Right cardiac atrium (tissue), 5 donors: ENCODE data around the gene SCP2. TPM values are rescaled to one million over a fixed set of nuclear protein-coding genes. Genes with fewer than 3 reads are reported as not detected.
A peak's percentile ranks its signal among the peaks of the same experiment; 100 is the strongest.

ENCODE experiments used
- ATAC-seq, 2 donors: fragments of 200-7000 bp; cut with Tn5 transposase; one replicate each; pipeline versions ENCODE4 v1.8.0 to v1.9.1; 2020; ENCODE audit warnings: moderate library complexity in 2 of 2, mild to moderate bottlenecking in 1 of 2
- DNase-seq, 3 donors: peaks; one replicate each; pipeline ENCODE4 v3.0.0-alpha.2; 2020
- H3K27ac ChIP-seq: one replicate; pipeline ENCODE4 v1.5.1; 2013; ENCODE audit warnings: mild to moderate bottlenecking, low read length, control low read depth, moderate library complexity
- H3K27me3 ChIP-seq: one replicate; pipeline ENCODE4 v1.6.1; 2013; ENCODE audit not compliant: control insufficient read depth, insufficient read depth
- H3K4me1 ChIP-seq: one replicate; pipeline ENCODE4 v1.6.1; 2013; ENCODE audit warnings: low read length; ENCODE audit not compliant: control insufficient read depth, insufficient read depth
- H3K4me3 ChIP-seq: one replicate; pipeline ENCODE4 v1.5.1; 2013; ENCODE audit warnings: low read length, control low read depth
- H3K9me3 ChIP-seq: one replicate; pipeline ENCODE4 v1.6.1; 2013; ENCODE audit warnings: low read length; ENCODE audit not compliant: control insufficient read depth
- WGBS: extraction: QIAGEN DNeasy Blood & Tissue Kit; methylation state at CpG from one replicate; pipeline ENCODE4 v1.1.7; 2013; 5-methylcytosine and 5-hydroxymethylcytosine counted together
- intact Hi-C, 4 donors: fragments of 100-400 bp; cut with DNase I; formaldehyde crosslinking; loops; one replicate each; pipeline versions ENCODE4 v1.11.0 to v1.14.0; 2022 to 2023
- long read RNA-seq, 4 donors: library from polyadenylated mRNA; unstranded; transcript quantifications; one replicate each; pipeline ENCODE4 v2.0.0, GENCODE V29; 2020 to 2021
- polyA plus RNA-seq: library from polyadenylated mRNA; stranded (reverse); fragments of 200-250 nt; gene quantifications from one replicate; pipeline ENCODE4 v1.2.3, GENCODE V29; 2013
- total RNA-seq, 4 donors: library from RNA; stranded (reverse); fragmentation: NEBNext Ultra II Directional; extraction: Animal tissue kit (Norgen Biotek cat#: 25700); gene quantifications; one replicate each; pipeline ENCODE4 v1.2.1, GENCODE V29; 2021
- donor health status: healthy with polysubstance abuse.
- donor health status: DM: no; HTN: yes; CAD: no.
- donor health status: DM: no; HTN: no; CAD: no.
- donor health status: DM: no; HTN: yes; CAD: no; lungs with severe emphysema.
- donor health status: DM: yes; HTN: yes; CAD: no.

Gene SCP2
- total RNA-seq (100 to 1,000 TPM; 129 to 149 (median 135) TPM), polyA plus RNA-seq (203 TPM)
- long read RNA-seq, donor 1, transcript SCP2-201 (15 exons, 1,889 nt), result minor isoform, 6 of 315 reads
- long read RNA-seq, donor 1, transcript SCP2-207 (5 exons, 894 nt), result minor isoform, 121 of 315 reads
- long read RNA-seq, donor 1, transcript SCP2-203 (16 exons, 2,811 nt), result major isoform, 150 of 315 reads
- long read RNA-seq, donor 1, transcript SCP2-217 (12 exons, 1,101 nt), result minor isoform, 15 of 315 reads
- long read RNA-seq, donor 1, partial matches to known transcripts, result 7 of 315 reads
- long read RNA-seq, donor 1, other reads (novel, unspliced or antisense), result 14 of 315 reads
- long read RNA-seq, donor 2, transcript SCP2-203 (16 exons, 2,811 nt), result major isoform, 59 of 116 reads
- long read RNA-seq, donor 2, transcript SCP2-207 (5 exons, 894 nt), result minor isoform, 37 of 116 reads
- long read RNA-seq, donor 2, partial matches to known transcripts, result 5 of 116 reads
- long read RNA-seq, donor 2, other reads (novel, unspliced or antisense), result 5 of 116 reads
- long read RNA-seq, donor 3, transcript SCP2-201 (15 exons, 1,889 nt), result minor isoform, 12 of 692 reads
- long read RNA-seq, donor 3, transcript SCP2-203 (16 exons, 2,811 nt), result minor isoform, 243 of 692 reads
- long read RNA-seq, donor 3, transcript SCP2-207 (5 exons, 894 nt), result major isoform, 345 of 692 reads
- long read RNA-seq, donor 3, transcript SCP2-205 (4 exons, 1,298 nt), result minor isoform, 5 of 692 reads
- long read RNA-seq, donor 3, partial matches to known transcripts, result 50 of 692 reads
- long read RNA-seq, donor 3, other reads (novel, unspliced or antisense), result 27 of 692 reads
- long read RNA-seq, donor 4, transcript SCP2-207 (5 exons, 894 nt), result minor isoform, 51 of 144 reads
- long read RNA-seq, donor 4, transcript SCP2-203 (16 exons, 2,811 nt), result major isoform, 69 of 144 reads
- long read RNA-seq, donor 4, transcript SCP2-217 (12 exons, 1,101 nt), result minor isoform, 11 of 144 reads
- long read RNA-seq, donor 4, partial matches to known transcripts, result 4 of 144 reads
- long read RNA-seq, donor 4, other reads (novel, unspliced or antisense), result 4 of 144 reads

DNA sequence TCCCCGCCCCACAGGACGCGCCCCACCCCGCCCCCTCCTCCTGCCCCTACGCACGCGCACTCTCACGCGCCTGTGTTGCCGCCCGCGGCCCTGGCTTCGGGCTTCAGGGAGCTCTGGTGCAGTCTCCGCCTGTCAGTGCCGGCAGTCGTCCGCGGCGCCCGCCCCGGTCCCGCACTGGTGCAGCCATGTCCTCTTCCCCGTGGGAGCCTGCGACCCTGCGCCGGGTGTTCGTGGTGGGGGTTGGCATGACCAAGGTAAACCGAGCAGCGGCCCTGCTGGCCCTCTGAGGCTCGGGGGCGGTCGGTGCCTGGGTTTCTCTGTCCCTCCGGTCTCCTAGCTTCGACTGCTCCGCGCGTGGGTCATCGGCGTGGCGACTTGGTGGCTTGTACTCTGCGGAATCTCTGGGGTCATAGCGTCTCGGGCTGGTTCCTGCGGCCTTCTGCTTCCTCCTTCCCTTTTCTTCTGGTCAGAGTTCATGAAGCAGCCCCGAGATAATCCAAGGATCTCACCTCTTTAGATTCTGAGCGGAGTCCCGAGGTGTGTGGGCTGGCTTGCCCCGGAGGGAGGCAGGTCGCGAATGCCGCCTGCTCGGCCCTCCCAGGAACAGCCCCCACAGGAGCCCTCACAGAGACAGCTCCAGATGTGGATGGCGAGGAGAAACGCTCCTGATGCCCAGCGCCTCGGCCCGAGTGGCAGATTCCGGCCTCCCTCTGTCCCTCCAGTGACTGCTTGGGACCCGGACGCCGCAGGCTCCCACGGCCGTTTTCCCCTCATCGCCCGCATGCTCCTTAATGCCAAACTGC lies at the start of gene SCP2:
Gene SCP2 (plus strand): TSS at position 65 of the 803 bp plus-strand sequence. CDS start 121 bp downstream, at position 186.
- peak within 1 kb of the TSS; percentile 79 for H3K4me3 ChIP-seq
- DNase-seq (peak; percentile 86 to 95 (median 94)), ATAC-seq (peak; percentile 97 to 98)
- H3K27me3 ChIP-seq, result no peaks in the 10 kb centered on the region
- intact Hi-C loops, result loop anchor here in 1 of 4 donors (10.0 kb wide), 1 partner anchor 223 kb away; no protein-coding TSS in a partner anchor
- H3K4me1 ChIP-seq, result no peaks in the 10 kb centered on the region
- WGBS, result under 1% methylated on average over 65 of the region's 65 CpGs
- H3K9me3 ChIP-seq, result no peaks in the 10 kb centered on the region
- peak within 1 kb of the TSS; percentile 92 for H3K27ac ChIP-seq

DNA sequence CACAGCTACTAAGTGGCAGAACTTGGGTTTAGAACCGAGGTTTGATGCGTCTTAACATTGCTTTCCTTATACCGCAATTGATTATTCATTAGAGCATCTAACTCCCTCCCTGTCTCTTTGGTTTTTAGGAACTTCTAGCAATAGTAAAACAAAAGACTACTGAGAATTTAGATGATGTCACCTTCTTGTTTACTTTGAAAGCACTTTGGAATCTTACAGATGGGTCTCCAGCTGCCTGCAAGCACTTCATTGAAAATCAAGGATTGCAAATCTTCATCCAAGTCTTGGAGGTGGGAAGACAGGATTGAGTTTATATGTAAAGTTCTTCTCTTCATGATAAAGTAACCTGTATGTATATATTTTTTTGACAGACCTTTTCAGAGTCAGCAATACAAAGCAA lies 49.5 kb upstream of the SCP2 start:
- intact Hi-C loops, result no loop called here
- H3K4me1 ChIP-seq, result no peaks in the 10 kb centered on the region
- no peak for ATAC-seq

DNA sequence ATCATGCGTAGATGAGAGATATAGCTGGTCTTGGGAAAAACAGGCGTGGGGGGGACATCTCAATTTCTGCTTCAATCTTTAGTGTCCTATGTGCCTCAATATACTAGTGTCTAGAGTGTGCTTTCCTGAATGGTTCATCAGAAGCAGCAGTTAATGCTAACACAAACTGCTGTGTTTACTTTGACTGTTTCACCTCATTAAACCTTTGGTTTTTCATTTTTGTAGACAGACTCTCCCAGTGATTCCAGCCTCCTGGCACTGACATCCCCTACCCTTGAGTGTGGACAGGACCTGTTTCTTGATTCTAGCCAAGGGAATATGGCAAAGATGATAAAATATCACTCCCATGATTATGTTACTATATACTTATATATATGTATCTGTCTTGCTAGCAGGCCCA lies 46.9 kb upstream of the SCP2 start:
- intact Hi-C loops, result no loop called here
- ATAC-seq (no peak), DNase-seq (no peak)
- Histone ChIP-seq H3K9me3 (no peaks in the 10 kb centered on the region), H3K4me3 (no peak overlapping the region), H3K4me1 (no peaks in the 10 kb centered on the region), H3K27ac (no peak overlapping the region), H3K27me3 (no peaks in the 10 kb centered on the region)
- 92% methylated on average over 2 of the region's 2 CpGs for WGBS

More for the DNA sequence above, 49.5 kb upstream of the SCP2 start:
- Histone ChIP-seq H3K27ac (no peak overlapping the region), H3K4me3 (no peak overlapping the region), H3K27me3 (no peaks in the 10 kb centered on the region), H3K9me3 (no peaks in the 10 kb centered on the region)
- 91% methylated on average over 3 of the region's 3 CpGs for WGBS
- DNase-seq, result no peak

GRCh38 chr1:52887483-52887882 lies 39.6 kb upstream of the SCP2 start:
- ATAC-seq, result no peak
- Histone ChIP-seq H3K27ac (no peak overlapping the region), H3K9me3 (no peaks in the 10 kb centered on the region), H3K27me3 (no peaks in the 10 kb centered on the region), H3K4me1 (no peaks in the 10 kb centered on the region), H3K4me3 (no peak overlapping the region)
- WGBS, result 90% methylated on average over 4 of the region's 4 CpGs
- DNase-seq, result no peak
- intact Hi-C loops, result no loop called here

DNA sequence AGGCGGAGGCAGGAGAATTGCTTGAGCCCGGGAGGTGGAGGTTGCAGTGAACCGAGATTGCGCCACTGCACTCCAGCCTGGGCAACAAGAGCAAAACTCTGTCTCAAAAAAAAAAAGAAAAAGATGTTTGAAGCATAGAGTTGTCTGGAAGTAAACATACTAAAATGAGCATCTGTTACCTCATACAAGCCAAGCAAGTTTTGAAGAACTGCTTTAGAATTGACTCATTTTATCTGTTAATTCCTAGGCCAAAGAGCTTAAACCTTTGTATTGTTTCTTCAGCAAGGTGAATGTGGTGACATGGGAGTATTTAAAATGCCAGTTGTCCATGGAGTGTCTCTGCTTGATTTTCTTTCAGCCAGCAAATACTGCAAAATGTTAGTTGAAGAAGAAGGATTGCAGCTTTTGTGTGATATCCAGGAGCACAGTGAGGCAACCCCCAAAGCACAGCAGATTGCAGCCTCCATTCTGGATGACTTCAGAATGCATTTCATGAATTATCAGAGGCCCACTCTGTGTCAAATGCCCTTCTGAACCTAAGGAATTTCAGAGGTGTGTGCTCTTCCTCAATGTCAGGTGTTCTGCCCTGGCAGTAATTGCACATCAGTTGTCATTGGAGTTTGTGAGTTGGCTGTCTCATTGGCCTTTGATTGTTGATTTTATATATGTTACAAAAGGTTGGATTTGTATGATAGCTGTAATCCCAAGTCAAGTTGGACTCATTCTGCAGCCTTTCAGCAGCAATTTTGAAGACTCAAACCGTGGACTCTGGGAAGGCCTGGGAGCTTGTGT lies 34.5 kb upstream of the SCP2 start:
- DNase-seq, result no peak
- H3K9me3 ChIP-seq, result no peaks in the 10 kb centered on the region
- no peaks in the 10 kb centered on the region for H3K4me1 ChIP-seq
- H3K27ac ChIP-seq, result no peak overlapping the region
- 92% methylated on average over 5 of the region's 5 CpGs for WGBS
- intact Hi-C loops, result no loop called here
- no peak overlapping the region for H3K4me3 ChIP-seq
- no peaks in the 10 kb centered on the region for H3K27me3 ChIP-seq
- no peak for ATAC-seq

- 27% methylated on average over 4 of the region's 4 CpGs for WGBS
- ATAC-seq (no peak), DNase-seq (no peak)
- Histone ChIP-seq H3K27ac (no peak overlapping the region), H3K9me3 (no peaks in the 10 kb centered on the region), H3K4me3 (no peak overlapping the region), H3K4me1 (no peaks in the 10 kb centered on the region), H3K27me3 (no peaks in the 10 kb centered on the region)
- intact Hi-C loops, result no loop called here
Observed at GRCh38 chr1:52899445-52899894, 27.6 kb upstream of the SCP2 start.

- no peak for DNase-seq
- no peaks in the 10 kb centered on the region for H3K9me3 ChIP-seq
- H3K27ac ChIP-seq, result no peak overlapping the region
- H3K4me3 ChIP-seq, result no peak overlapping the region
- H3K4me1 ChIP-seq, result no peaks in the 10 kb centered on the region
- WGBS, result 77% methylated on average over 2 of the region's 2 CpGs
- intact Hi-C loops, result loop anchor here in 1 of 4 donors (10.0 kb wide), 1 partner anchor 284 kb away; no protein-coding TSS in a partner anchor
- H3K27me3 ChIP-seq, result no peaks in the 10 kb centered on the region
- ATAC-seq, result no peak
Observed at GRCh38 chr1:52900402-52900801, 26.7 kb upstream of the SCP2 start.

GRCh38 chr1:52901384-52901783 lies 25.7 kb upstream of the SCP2 start:
- H3K27ac ChIP-seq, result no peak overlapping the region
- no peaks in the 10 kb centered on the region for H3K27me3 ChIP-seq
- ATAC-seq (no peak), DNase-seq (no peak)
- peaks cover 3% of the 10 kb centered on the region for H3K4me1 ChIP-seq
- H3K9me3 ChIP-seq, result no peaks in the 10 kb centered on the region
- H3K4me3 ChIP-seq, result no peak overlapping the region
- 64% methylated on average over 1 of the region's 1 CpG for WGBS
- intact Hi-C loops, result loop anchor here in 1 of 4 donors (10.0 kb wide), 1 partner anchor 283 kb away; no protein-coding TSS in a partner anchor

- Histone ChIP-seq H3K4me3 (no peak overlapping the region), H3K9me3 (no peaks in the 10 kb centered on the region), H3K27me3 (no peaks in the 10 kb centered on the region), H3K4me1 (peaks cover 3% of the 10 kb centered on the region), H3K27ac (no peak overlapping the region)
- DNase-seq (peak in 2 of 3 donors; percentile 43 to 54), ATAC-seq (peak in 1 of 2 donors; percentile 3)
- intact Hi-C loops, result loop anchor here in 1 of 4 donors (10.0 kb wide), 1 partner anchor 280 kb away; no protein-coding TSS in a partner anchor
- WGBS, result 89% methylated on average over 13 of the region's 13 CpGs
Observed at GRCh38 chr1:52904208-52904926, 22.7 kb upstream of the SCP2 start.
